Endothelial cell of umbilical vein (primary cell): ENCODE data around the gene UIMC1. TPM values are rescaled to one million over a fixed set of nuclear protein-coding genes. Genes with fewer than 3 reads are reported as not detected.

Experiments
- BruUV-seq: library from RNA; stranded (reverse); fragments of 400-500 nt; replicated peaks from 2 replicates; lab custom pipeline; 2021; lab: Mats Ljungman, UMichigan
- CTCF ChIA-PET: fragments of 300-600, 350-600 bp; sonication (Branson Sonifier 250); formaldehyde crosslinking; loops from one replicate; lab custom pipeline; 2021; ENCODE audit warnings: antibody characterized with exemption, inconsistent platforms; lab: Charles Lee
- POLR2A ChIA-PET: fragments of 300-600, 350-600 bp; sonication (Branson Sonifier 250); formaldehyde crosslinking; loops from one replicate; lab custom pipeline; 2021; ENCODE audit warnings: antibody characterized with exemption, inconsistent platforms; lab: Charles Lee
- DNase-seq: peaks from one replicate; pipeline ENCODE4 v3.0.0-alpha.2; 2011; ENCODE audit warnings: low read depth, low spot score
- FAIRE-seq: peaks from 2 replicates; lab custom pipeline; 2011; peaks lifted over from hg19 to GRCh38; lab: Jason Lieb, UNC
- H2AFZ ChIP-seq: 2 replicates; pipeline ENCODE4 v1.6.0; 2012; ENCODE audit warnings: low read depth, low read length, control low read depth, inconsistent platforms
- H3K27ac ChIP-seq: 2 replicates; pipeline ENCODE4 v1.5.1; 2011; ENCODE audit warnings: low read depth, mild to moderate bottlenecking, control low read depth, low read length, moderate library complexity; ENCODE audit not compliant: insufficient read depth
- H3K27me3 ChIP-seq, 2 experiments: 2 replicates each; pipeline versions ENCODE4 v1.6.0 to v1.6.1; 2011; ENCODE audit warnings: low read length in 2 of 2, mixed read lengths in 1 of 2; ENCODE audit not compliant: control insufficient read depth in 2 of 2, insufficient read depth in 2 of 2
- H3K36me3 ChIP-seq, 2 experiments: 2 replicates in 1 of 2; 3 replicates in 1 of 2; pipeline ENCODE4 v1.5.1; 2011; ENCODE audit warnings: low read length in 2 of 2, mild to moderate bottlenecking in 1 of 2, moderate library complexity in 1 of 2; ENCODE audit not compliant: control insufficient read depth in 2 of 2, insufficient read depth in 2 of 2; ENCODE audit errors: extremely low read depth in 1 of 2
- H3K4me1 ChIP-seq: 3 replicates; pipeline ENCODE4 v1.5.1; 2011; ENCODE audit warnings: mild to moderate bottlenecking, low read length; ENCODE audit not compliant: control insufficient read depth, insufficient read depth; ENCODE audit errors: extremely low read depth
- H3K4me2 ChIP-seq: 2 replicates; pipeline ENCODE4 v1.6.1; 2011; ENCODE audit warnings: low read length, control low read depth, mixed read lengths; ENCODE audit not compliant: insufficient read depth
- H3K4me3 ChIP-seq, 3 experiments: fragments of 200-600 bp in 1 of 3; sonication (generic), shearing (Covaris generic) in 1 of 3; replicated peaks in 1 of 3; 2 replicates each; pipeline ENCODE4 v1.5.1; 2011 to 2016; ENCODE audit warnings: control low read depth in 3 of 3, low read length in 3 of 3, mild to moderate bottlenecking in 2 of 3, inconsistent platforms in 1 of 3, low read depth in 1 of 3, moderate library complexity in 1 of 3; ENCODE audit not compliant: insufficient read depth in 1 of 3
- H3K79me2 ChIP-seq: 2 replicates; pipeline ENCODE4 v1.6.0; 2012; ENCODE audit warnings: low read length, inconsistent platforms; ENCODE audit not compliant: control insufficient read depth, insufficient read depth
- H3K9ac ChIP-seq: replicated peaks from 2 replicates; pipeline ENCODE3; 2011; ENCODE audit warnings: low read length, control low read depth; ENCODE audit not compliant: insufficient read depth; ENCODE audit errors: extremely low read depth
- H3K9me1 ChIP-seq: replicated peaks from 3 replicates; pipeline ENCODE4 v1.6.0; 2011; ENCODE audit warnings: mild to moderate bottlenecking, low read length; ENCODE audit not compliant: control insufficient read depth, insufficient read depth; ENCODE audit errors: extremely low read depth
- H3K9me3 ChIP-seq: replicated peaks from 2 replicates; pipeline ENCODE4 v1.5.1; 2012; ENCODE audit warnings: low read length, inconsistent platforms; ENCODE audit not compliant: control insufficient read depth, insufficient read depth
- H4K20me1 ChIP-seq: replicated peaks from 2 replicates; pipeline ENCODE3; 2011; ENCODE audit warnings: mild to moderate bottlenecking, low read length; ENCODE audit not compliant: control insufficient read depth, insufficient read depth; ENCODE audit errors: extremely low read depth
- CTCF ChIP-seq, 2 donors: IDR thresholded peaks; 1 replicate in 1 of 2; 2 replicates in 1 of 2; pipeline ENCODE4 v1.5.1; 2011; ENCODE audit warnings: low read length in 2 of 2, mild to moderate bottlenecking in 2 of 2, moderate library complexity in 2 of 2, control low read depth in 1 of 2, inconsistent platforms in 1 of 2, low read depth in 1 of 2; ENCODE audit not compliant: insufficient read depth in 1 of 2; ENCODE audit errors: extremely low read depth in 1 of 2
- EZH2 ChIP-seq: IDR thresholded peaks from 2 replicates; pipeline ENCODE4 v1.6.1; 2012; ENCODE audit warnings: borderline replicate concordance, low read depth, mild to moderate bottlenecking, moderate library complexity, low read length, inconsistent platforms; ENCODE audit not compliant: severe bottlenecking
- FOS ChIP-seq: IDR thresholded peaks from 2 replicates; pipeline ENCODE4 v1.6.1; 2011; ENCODE audit warnings: mild to moderate bottlenecking, low read length, moderate library complexity, borderline replicate concordance; ENCODE audit not compliant: insufficient read depth
- GATA2 ChIP-seq: IDR thresholded peaks from 2 replicates; pipeline ENCODE4 v1.7.0; 2011; ENCODE audit warnings: low read depth, mild to moderate bottlenecking, moderate library complexity, mixed read lengths, low read length; ENCODE audit not compliant: insufficient read length, insufficient read depth
- JUN ChIP-seq: IDR thresholded peaks from 2 replicates; pipeline ENCODE4 v1.6.1; 2011; ENCODE audit warnings: borderline replicate concordance, low read depth; ENCODE audit not compliant: insufficient read length, insufficient read depth
- MAX ChIP-seq: IDR thresholded peaks from 2 replicates; pipeline ENCODE4 v1.6.1; 2011; ENCODE audit not compliant: insufficient read depth, insufficient read length
- MYC ChIP-seq: IDR thresholded peaks from one replicate; pipeline ENCODE4 v1.6.1; 2011; ENCODE audit warnings: mild to moderate bottlenecking, low read depth, low read length
- POLR2A ChIP-seq: IDR thresholded peaks from 2 replicates; pipeline ENCODE4 v1.6.1; 2012; ENCODE audit warnings: low read depth, mild to moderate bottlenecking, control low read depth, low read length
- POLR2AphosphoS5 ChIP-seq: IDR thresholded peaks from 2 replicates; pipeline ENCODE4 v1.6.1; 2012; ENCODE audit warnings: low read depth, mild to moderate bottlenecking, control low read depth, low read length, moderate library complexity; ENCODE audit not compliant: insufficient read depth
- dilution Hi-C: fragments of 300-500 bp; cut with MboI; formaldehyde crosslinking; loops from one replicate; pipeline ENCODE4 v1.15.0; 2019; ENCODE audit warnings: low sequenced_read_pairs; ENCODE audit not compliant: extremely low pct_ligation_motif_present
- intact Hi-C: fragments of 100-400 bp; cut with micrococcal nuclease; formaldehyde crosslinking; loops from one replicate; pipeline ENCODE4 v1.10.0; 2022
- polyA plus RNA-seq, 4 experiments: library from polyadenylated mRNA; depleted of rRNA in 3 of 4; stranded (reverse) in 3 of 4; unstranded in 1 of 4; fragments of >200 nt; gene quantifications; 2 replicates each; pipeline versions ENCODE4 v1.2.1 to v1.2.3, GENCODE V29; 2011 to 2012; ENCODE audit warnings: missing spikeins in 1 of 4
- total RNA-seq: library from RNA; stranded (reverse); gene quantifications from 2 replicates; pipeline ENCODE4 v1.2.3, GENCODE V29; 2021

The UIMC1 gene
- total and polyA plus RNA-seq, 2 donors (not counting 3 experiments of a cell fraction or from before 2014, with no cell fraction given): 17.2 to 60.1 TPM

- no peaks in the 10 kb centered on the region for H3K36me3 ChIP-seq
- no peak overlapping the region for H3K4me3 ChIP-seq
- H2AFZ ChIP-seq: no peak overlapping the region
- DNase-seq (no peak), FAIRE-seq (no peak)
- no peaks in the 10 kb centered on the region for H4K20me1 ChIP-seq
- H3K9me3 ChIP-seq: no peaks in the 10 kb centered on the region
- CTCF ChIA-PET: interaction anchor here (1.1 kb wide), 1 partner anchor 40 kb away, joined by 3 read pairs; no protein-coding TSS in a partner anchor
- intact Hi-C loops (loop anchor here (10.0 kb wide), 1 partner anchor 462 kb away; the partner anchor contains the start of gene RNF44), dilution Hi-C loops (no loop called here)
- peak overlapping the region; percentile 92 for H3K27ac ChIP-seq
- TF ChIP-seq GATA2: no peak
- no peak for TF ChIP-seq EZH2
- TF ChIP-seq FOS: no peak
- TF ChIP-seq POLR2AphosphoS5: no peak
- TF ChIP-seq CTCF (IDR thresholded peaks at IDR 0.05; ENCODE audit: extremely low read depth in 1 of 2, insufficient read depth in 1 of 2, low read depth in 1 of 2, low read length in 2 of 2): no peak
- no peak for TF ChIP-seq POLR2A
- TF ChIP-seq MAX: no peak
- no peak for TF ChIP-seq MYC
- no peak for TF ChIP-seq JUN
- H3K4me1 ChIP-seq: peaks cover 37% of the 10 kb centered on the region
- H3K9ac ChIP-seq: no peak overlapping the region
- POLR2A ChIA-PET: no interaction called here
- H3K27me3 ChIP-seq: no peaks in the 10 kb centered on the region
- peaks cover 88% of the 10 kb centered on the region for H3K79me2 ChIP-seq
- H3K9me1 ChIP-seq: no peaks in the 10 kb centered on the region
- BruUV-seq: no TSS peak
- H3K4me2 ChIP-seq: no peak overlapping the region
Observed at GRCh38 chr5:176996780-176997179, 9.8 kb downstream of the UIMC1 start.
